NCI-H1930 (cell line): ENCODE results near the gene DDB1.
A peak's percentile ranks its signal among the peaks of the same experiment; 100 is the strongest.

Source experiments
- DNase-seq, 2 experiments: peaks; one replicate each; lab custom pipeline; 2025; lab: John Stamatoyannopoulos, UW

The DDB1 gene

DNA sequence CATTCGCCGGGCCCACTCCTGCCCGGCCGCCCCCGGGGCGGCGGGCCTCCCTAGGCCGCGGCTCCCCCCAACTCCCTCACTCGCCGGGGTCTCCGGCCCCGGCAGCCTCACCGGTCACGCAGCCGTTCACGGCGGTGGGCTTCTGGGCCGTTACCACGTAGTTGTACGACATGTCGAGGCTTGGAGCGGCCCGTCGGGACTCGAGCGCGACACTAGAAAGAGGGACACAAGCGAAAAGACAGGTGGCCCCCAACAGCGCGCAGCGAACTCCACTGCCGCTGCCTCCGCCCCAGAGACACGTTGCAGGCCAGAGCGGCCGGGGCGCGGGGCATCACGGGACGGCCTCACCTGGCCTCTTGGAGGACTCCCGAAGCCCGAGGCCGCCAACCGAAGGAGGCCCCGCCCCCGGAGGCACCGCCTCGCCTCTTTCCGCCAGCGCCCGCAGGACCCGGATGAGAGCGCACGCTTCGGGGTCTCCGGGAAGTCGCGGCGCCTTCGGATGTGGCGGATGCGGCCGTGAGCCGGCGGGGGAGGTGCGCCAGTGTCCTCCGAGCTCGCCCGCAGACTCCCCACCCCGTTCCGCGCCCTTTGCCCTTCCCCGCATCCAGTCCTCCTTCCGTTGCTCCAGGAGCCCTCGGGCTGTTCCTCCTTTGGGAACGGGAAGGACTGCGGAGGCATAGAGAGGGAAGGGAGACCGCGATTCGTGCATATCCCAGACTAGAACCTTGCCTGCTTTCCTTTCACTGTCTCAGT, at the start of gene DDB1, which contains the start of gene TKFC:
Gene DDB1 (minus strand): TSS at position 309 of the 753 bp plus-strand sequence. CDS start 137 bp downstream, at position 172.
Gene TKFC (plus strand): TSS at position 432 of the 753 bp plus-strand sequence. CDS start 1,501 bp downstream, outside the sequence.
- DNase-seq, result peak; percentile 93

GRCh38 chr11:61380884-61381283, 48.0 kb upstream of the DDB1 start:
- DNase-seq, result no peak

GRCh38 chr11:61378713-61379313, 45.9 kb upstream of the DDB1 start:
- DNase-seq, result no peak

- no peak for DNase-seq
Observed at GRCh38 chr11:61377461-61378160, 44.7 kb upstream of the DDB1 start.

- DNase-seq, result no peak
Observed at GRCh38 chr11:61375761-61376108, 42.8 kb upstream of the DDB1 start.

- no peak for DNase-seq
Observed at GRCh38 chr11:61372659-61373420, 39.9 kb upstream of the DDB1 start.

DNA sequence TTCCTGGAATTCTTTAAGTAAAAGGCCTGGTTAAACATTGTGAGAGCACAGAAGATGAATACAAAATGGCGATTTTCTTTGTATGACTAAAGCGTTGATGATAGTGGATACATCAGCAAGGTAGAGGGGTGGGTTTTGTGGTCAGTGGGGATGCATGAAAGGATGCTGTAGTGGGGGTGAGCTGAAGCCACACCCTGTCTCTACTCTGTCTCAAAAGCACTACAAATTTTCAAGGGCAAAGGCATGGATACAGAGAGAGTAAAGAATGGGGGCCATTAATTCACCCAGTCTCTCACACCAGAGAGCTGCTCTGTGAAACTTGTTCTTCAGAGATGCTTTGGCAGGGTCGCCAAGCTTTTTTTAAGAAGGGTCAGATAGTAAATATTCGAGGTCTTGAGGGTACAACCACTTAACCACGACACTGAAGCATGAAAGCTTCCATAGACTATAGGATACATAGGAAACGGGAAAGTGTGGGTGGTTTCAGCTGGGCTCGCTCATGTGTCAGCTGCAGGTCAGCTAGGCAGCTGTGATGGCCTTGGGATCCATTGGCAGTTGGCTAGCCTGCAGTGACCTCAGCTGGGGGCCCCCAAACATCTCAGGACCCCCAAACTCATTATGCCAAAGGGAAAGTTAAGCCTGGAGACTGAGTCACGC, 37.6 kb upstream of the DDB1 start:
- no peak for DNase-seq

GRCh38 chr11:61369372-61370348, 36.8 kb upstream of the DDB1 start:
- no peak for DNase-seq

- DNase-seq, result no peak
Observed at GRCh38 chr11:61368646-61369045, 35.7 kb upstream of the DDB1 start.

GRCh38 chr11:61367406-61367805, 34.5 kb upstream of the DDB1 start:
- DNase-seq, result no peak

- DNase-seq, result no peak
Observed at GRCh38 chr11:61364012-61364675, 31.2 kb upstream of the DDB1 start.

- no peak for DNase-seq
Observed at GRCh38 chr11:61362542-61362875, 29.6 kb upstream of the DDB1 start.

- DNase-seq, result peak; percentile 85 to 87
Observed at GRCh38 chr11:61361741-61362541, 29.0 kb upstream of the DDB1 start, which contains the start of the genes CYB561A3 and TMEM138. Gene CYB561A3, minus strand, starts transcription at chr11:61361882. Its CDS starts 5,169 bp downstream, at chr11:61356713. Gene TMEM138, plus strand, starts transcription at chr11:61362374. Its CDS starts 2,017 bp downstream, at chr11:61364391.

- no peak for DNase-seq
Observed at GRCh38 chr11:61361237-61361740, 28.4 kb upstream of the DDB1 start.

DNA sequence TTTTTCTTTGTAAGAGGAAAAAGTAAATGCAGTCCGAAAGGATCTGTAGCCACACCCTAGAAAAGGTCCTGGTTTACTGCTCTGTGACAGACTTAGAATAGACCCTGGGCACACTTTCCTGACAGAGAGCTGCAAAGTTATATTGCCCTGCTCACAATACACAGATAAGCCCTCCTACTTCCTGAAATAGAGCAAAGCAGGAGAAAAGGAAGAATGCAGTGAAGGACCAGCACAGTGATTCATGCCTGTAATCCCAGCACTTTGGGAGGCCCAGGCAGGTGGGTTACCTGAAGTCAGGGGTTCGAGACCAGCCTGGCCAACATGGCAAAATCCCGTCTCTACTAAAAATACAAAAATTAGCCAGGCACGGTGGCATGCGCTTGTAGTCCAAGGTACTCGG, 26.6 kb upstream of the DDB1 start:
- no peak for DNase-seq

- DNase-seq, result no peak
Observed at GRCh38 chr11:61358566-61358965, 25.7 kb upstream of the DDB1 start.

DNA sequence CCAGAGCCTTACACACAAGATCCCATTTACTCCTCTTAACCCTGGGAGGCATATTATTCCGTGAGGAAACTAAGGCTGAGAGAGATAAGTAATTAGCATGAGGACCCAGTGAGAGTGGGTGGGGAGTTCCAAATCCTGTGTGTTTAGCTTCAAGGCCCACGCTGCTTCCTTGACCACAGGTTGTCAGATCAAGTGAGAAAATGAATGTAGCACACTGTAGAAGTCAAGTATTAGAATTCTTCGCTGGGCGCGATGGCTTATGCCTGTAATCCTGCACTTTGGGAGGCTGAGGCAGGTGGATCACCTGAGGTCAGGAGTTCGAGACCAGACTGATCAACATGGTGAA, 25.0 kb upstream of the DDB1 start:
- DNase-seq, result no peak

DNA sequence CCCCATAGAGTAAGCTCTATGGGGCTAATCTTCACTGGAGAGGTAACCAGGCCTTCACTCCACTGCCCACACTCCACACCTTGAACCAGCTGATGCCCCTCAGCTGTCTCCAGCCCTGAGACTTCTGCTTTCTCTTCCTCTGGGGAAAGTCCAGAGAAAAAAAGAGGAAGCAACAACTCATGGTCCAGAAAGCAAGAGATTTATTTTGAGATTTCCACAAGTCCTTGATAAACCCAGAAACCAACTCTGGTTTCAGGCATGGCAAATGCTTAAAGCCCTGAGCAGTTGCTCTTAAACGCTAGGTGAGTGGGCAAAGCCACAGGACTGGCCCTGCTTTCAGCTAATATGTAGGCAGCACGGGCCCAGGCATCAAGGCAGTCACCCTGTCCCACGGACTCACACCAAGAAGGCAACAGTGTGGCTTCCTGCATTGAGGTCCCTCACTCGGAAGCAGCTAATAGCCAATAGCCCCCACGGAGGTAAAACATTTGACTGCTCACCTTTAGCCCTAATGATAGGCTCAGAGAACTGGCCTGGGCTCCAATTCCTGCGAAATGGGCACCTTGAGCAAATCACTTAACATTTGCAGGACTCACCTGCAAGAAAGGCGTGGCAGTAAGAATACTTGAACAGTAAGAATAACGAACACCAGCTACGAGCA, 24.5 kb upstream of the DDB1 start:
- no peak for DNase-seq
